GM06990 (cell line): ENCODE results near the gene MAP7D2.

Experiments
- DNase-seq: peaks from one replicate; pipeline ENCODE4 v3.0.0-alpha.2; 2011; ENCODE audit not compliant: insufficient read length; ENCODE audit errors: extremely low read depth
- H3K27me3 ChIP-seq: replicated peaks from 2 replicates; pipeline ENCODE4 v1.6.0; 2011; ENCODE audit warnings: low read length; ENCODE audit not compliant: control insufficient read depth, insufficient read depth
- H3K36me3 ChIP-seq: 2 replicates; pipeline ENCODE4 v1.5.1; 2011; ENCODE audit warnings: low read length; ENCODE audit not compliant: control insufficient read depth, insufficient read depth
- H3K4me3 ChIP-seq: replicated peaks from 2 replicates; pipeline ENCODE4 v1.5.1; 2011; ENCODE audit warnings: low read depth, mild to moderate bottlenecking, control low read depth, low read length
- TF ChIP-seq, protein P1 (sequence below): IDR thresholded peaks from 2 replicates; pipeline ENCODE4 v1.5.1; 2011; ENCODE audit warnings: low read length, control low read depth, mild to moderate bottlenecking, inconsistent platforms; ENCODE audit not compliant: insufficient read depth, poor library complexity, severe bottlenecking

MAP7D2 gene

DNA sequence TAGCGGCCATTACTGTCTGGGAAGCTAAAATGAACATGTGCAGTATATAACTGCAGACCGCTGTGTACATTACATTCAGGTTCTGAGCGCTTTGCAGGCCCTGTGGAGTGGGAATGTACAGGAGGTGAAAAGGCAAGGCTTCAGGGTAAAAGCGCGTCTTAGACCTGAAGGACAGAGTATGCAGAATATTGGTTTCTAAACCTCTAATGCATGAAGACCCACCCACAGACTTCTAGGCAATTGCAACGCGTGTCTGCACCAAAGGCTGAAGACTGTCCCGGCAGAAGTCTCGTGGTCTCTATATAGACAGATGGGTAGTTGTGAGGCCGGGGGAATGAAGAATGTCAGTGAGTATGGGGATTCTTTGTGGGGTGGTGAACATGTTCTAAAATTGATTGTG lies 5.4 kb downstream of the MAP7D2 start:
- no peak for DNase-seq
- TF ChIP-seq, protein P1, sequence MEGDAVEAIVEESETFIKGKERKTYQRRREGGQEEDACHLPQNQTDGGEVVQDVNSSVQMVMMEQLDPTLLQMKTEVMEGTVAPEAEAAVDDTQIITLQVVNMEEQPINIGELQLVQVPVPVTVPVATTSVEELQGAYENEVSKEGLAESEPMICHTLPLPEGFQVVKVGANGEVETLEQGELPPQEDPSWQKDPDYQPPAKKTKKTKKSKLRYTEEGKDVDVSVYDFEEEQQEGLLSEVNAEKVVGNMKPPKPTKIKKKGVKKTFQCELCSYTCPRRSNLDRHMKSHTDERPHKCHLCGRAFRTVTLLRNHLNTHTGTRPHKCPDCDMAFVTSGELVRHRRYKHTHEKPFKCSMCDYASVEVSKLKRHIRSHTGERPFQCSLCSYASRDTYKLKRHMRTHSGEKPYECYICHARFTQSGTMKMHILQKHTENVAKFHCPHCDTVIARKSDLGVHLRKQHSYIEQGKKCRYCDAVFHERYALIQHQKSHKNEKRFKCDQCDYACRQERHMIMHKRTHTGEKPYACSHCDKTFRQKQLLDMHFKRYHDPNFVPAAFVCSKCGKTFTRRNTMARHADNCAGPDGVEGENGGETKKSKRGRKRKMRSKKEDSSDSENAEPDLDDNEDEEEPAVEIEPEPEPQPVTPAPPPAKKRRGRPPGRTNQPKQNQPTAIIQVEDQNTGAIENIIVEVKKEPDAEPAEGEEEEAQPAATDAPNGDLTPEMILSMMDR: no peak
- Histone ChIP-seq H3K27me3 (no peaks in the 10 kb centered on the region), H3K36me3 (no peaks in the 10 kb centered on the region), H3K4me3 (no peak overlapping the region)

DNA sequence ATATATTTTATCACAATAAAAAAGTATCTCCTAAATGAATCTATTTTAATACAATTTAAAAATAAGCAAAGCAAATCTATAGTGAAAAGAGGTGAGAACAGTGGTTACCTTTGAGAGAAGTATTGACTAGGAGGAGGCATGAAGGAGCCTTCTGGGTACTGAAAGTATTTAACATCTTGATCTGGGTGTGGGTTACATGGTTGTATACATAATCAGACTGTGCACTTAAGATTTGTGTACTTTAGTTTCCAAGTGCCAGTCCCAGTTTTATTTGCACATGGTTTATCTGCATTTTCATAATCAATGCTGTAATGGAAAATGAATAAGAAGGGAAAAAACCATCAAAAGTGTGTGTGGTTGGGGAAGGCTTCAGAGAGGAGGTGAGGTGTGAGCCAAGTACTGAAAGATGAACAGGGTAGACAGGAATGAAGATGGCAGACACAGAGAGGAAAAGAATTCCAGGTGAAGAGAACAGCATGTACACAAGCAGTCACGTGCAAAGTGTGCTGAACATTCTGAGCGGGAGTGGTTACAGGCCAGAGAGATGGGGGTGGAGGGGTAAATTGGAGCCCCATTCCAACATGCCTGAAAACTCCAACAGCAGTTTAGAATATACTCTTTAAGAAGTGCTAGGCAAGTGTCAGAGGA lies 14.6 kb downstream of the MAP7D2 start:
- H3K4me3 ChIP-seq: no peak overlapping the region
- TF ChIP-seq, protein P1: no peak
- H3K27me3 ChIP-seq: no peaks in the 10 kb centered on the region
- DNase-seq: no peak
- H3K36me3 ChIP-seq: no peaks in the 10 kb centered on the region

DNA sequence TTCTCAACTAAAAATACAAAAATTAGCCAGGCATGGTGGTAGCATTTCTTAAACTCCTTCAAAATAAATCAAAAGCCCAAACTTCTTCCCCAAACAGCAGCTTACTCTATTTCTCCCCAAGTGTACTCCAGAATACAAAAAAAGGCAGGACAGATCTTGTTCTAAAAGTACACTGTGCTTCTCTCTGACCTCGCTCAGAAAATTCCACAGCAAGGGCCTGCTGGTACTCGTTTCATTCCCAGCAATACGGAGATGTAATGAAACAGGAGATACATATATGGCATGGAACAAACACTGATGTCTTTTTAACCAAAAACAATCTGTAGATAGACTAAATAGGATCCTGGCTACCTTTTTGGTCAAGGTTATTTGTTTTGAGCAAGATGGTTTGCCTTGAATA lies 25.2 kb downstream of the MAP7D2 start:
- no peaks in the 10 kb centered on the region for H3K27me3 ChIP-seq
- TF ChIP-seq, protein P1: no peak
- H3K4me3 ChIP-seq: no peak overlapping the region
- H3K36me3 ChIP-seq: no peaks in the 10 kb centered on the region
- DNase-seq: no peak

DNA sequence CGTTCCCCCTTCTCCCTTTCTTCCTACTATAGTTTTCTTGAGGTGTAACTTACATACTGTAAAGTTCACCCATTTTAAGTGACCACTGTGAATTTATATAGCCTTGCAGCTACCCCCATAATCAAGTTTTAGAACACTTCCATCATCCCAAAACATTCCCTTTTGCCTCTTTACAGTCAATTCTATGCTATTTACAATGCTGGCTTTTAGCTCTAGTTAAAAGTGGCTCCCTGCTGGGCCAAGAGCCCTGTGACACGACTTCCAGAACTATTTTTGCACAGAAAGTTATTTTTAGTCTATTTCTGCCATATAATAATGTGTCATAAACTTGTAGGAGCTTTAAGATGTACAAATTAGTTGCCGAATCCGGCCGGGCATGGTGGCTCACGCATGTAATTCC lies 26.9 kb downstream of the MAP7D2 start:
- H3K27me3 ChIP-seq: no peaks in the 10 kb centered on the region
- TF ChIP-seq, protein P1: no peak
- DNase-seq: no peak
- no peaks in the 10 kb centered on the region for H3K36me3 ChIP-seq
- no peak overlapping the region for H3K4me3 ChIP-seq

DNA sequence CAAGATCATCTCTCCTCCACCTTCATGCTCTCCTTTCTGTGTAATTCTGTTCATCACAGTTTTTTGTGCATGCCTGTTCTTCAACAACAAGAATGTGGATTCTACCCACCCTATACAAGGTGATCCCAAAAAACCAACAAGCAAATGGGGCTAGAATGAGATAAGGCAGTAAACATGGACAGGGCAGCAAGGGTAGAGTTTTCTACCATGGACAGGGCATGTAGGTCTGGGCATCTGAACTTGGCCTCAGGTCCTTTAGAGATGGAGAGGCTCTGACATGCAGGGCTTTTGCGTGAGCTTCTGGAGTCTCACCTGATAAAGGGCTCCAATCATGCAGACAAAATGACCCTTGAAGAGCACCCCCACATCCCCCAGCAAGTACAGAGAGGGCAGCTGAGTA lies 36.4 kb downstream of the MAP7D2 start:
- no peak for DNase-seq
- no peaks in the 10 kb centered on the region for H3K27me3 ChIP-seq

More for the DNA sequence above, 36.4 kb downstream of the MAP7D2 start:
- no peaks in the 10 kb centered on the region for H3K36me3 ChIP-seq
- TF ChIP-seq, protein P1: no peak
- no peak overlapping the region for H3K4me3 ChIP-seq
